ENCODE results near the gene MTCH1.

Gene MTCH1

GRCh38 chr6:36976509-36976908, 9.5 kb downstream of the MTCH1 start:
- no peak for TF ChIP-seq GATA1 (IDR thresholded peaks at IDR 0.05; ENCODE audit: low read depth, low read length)
- TF ChIP-seq POLR2A (IDR thresholded peaks at IDR 0.05; ENCODE audit: low read length) = no peak
- DNase-seq = no peak

- peak; percentile 69 to 79 for DNase-seq
- TF ChIP-seq GATA1 (IDR thresholded peaks at IDR 0.05; ENCODE audit: low read depth, low read length) = no peak
- TF ChIP-seq POLR2A (IDR thresholded peaks at IDR 0.05; ENCODE audit: low read length) = no peak
Measured at GRCh38 chr6:36976007-36976264, 10.1 kb downstream of the MTCH1 start.

GRCh38 chr6:36975231-36976006, 10.6 kb downstream of the MTCH1 start:
- no peak for DNase-seq
- no peak for TF ChIP-seq GATA1 (IDR thresholded peaks at IDR 0.05; ENCODE audit: low read depth, low read length)
- TF ChIP-seq POLR2A (IDR thresholded peaks at IDR 0.05; ENCODE audit: low read length) = no peak

GRCh38 chr6:36973647-36974046, 12.3 kb downstream of the MTCH1 start:
- no peak for TF ChIP-seq GATA1 (IDR thresholded peaks at IDR 0.05; ENCODE audit: low read depth, low read length)
- DNase-seq = no peak

GRCh38 chr6:36973190-36973589, 12.8 kb downstream of the MTCH1 start:
- DNase-seq = no peak
- no peak for TF ChIP-seq GATA1 (IDR thresholded peaks at IDR 0.05; ENCODE audit: low read depth, low read length)
- no peak for TF ChIP-seq POLR2A (IDR thresholded peaks at IDR 0.05; ENCODE audit: low read length)

- TF ChIP-seq GATA1 (IDR thresholded peaks at IDR 0.05; ENCODE audit: low read depth, low read length) = no peak
- TF ChIP-seq POLR2A (IDR thresholded peaks at IDR 0.05; ENCODE audit: low read length) = no peak
- no peak for DNase-seq
Measured at GRCh38 chr6:36971921-36972673, 13.9 kb downstream of the MTCH1 start.

GRCh38 chr6:36970892-36971842, 14.8 kb downstream of the MTCH1 start:
- TF ChIP-seq POLR2A (IDR thresholded peaks at IDR 0.05; ENCODE audit: low read length) (no peak), GATA1 (IDR thresholded peaks at IDR 0.05; ENCODE audit: low read depth, low read length) (no peak)

GRCh38 chr6:36969988-36970891, 15.8 kb downstream of the MTCH1 start:
- no peak for TF ChIP-seq POLR2A (IDR thresholded peaks at IDR 0.05; ENCODE audit: low read length)
- TF ChIP-seq GATA1 (IDR thresholded peaks at IDR 0.05; ENCODE audit: low read depth, low read length) = no peak
- DNase-seq = no peak

More at GRCh38 chr6:36970892-36971842, 14.8 kb downstream of the MTCH1 start:
- no peak for DNase-seq

GRCh38 chr6:36969240-36969691, 16.7 kb downstream of the MTCH1 start:
- TF ChIP-seq POLR2A (IDR thresholded peaks at IDR 0.05; ENCODE audit: low read length) (no peak), GATA1 (IDR thresholded peaks at IDR 0.05; ENCODE audit: low read depth, low read length) (no peak)
- DNase-seq = no peak

- TF ChIP-seq GATA1 (IDR thresholded peaks at IDR 0.05; ENCODE audit: low read depth, low read length) = no peak
- TF ChIP-seq POLR2A (IDR thresholded peaks at IDR 0.05; ENCODE audit: low read length) = no peak
- DNase-seq = peak; percentile 62 to 77
Measured at GRCh38 chr6:36968266-36968977, 17.6 kb downstream of the MTCH1 start.

GRCh38 chr6:36967757-36968156, 18.2 kb downstream of the MTCH1 start:
- TF ChIP-seq GATA1 (IDR thresholded peaks at IDR 0.05; ENCODE audit: low read depth, low read length) (no peak), POLR2A (IDR thresholded peaks at IDR 0.05; ENCODE audit: low read length) (no peak)
- DNase-seq = no peak

- DNase-seq = no peak
- no peak for TF ChIP-seq POLR2A (IDR thresholded peaks at IDR 0.05; ENCODE audit: low read length)
Measured at GRCh38 chr6:36967301-36967700, 18.7 kb downstream of the MTCH1 start.
